Liver (tissue), 9 donors: ENCODE results near the gene ZNF705A. TPM values are rescaled to one million over a fixed set of nuclear protein-coding genes. Genes with fewer than 3 reads are reported as not detected.
"Not testable (repeated sequence)": the region's sequence is repeated elsewhere in the genome, so short reads cannot be mapped to it uniquely, and the experiment has no call there.

Experiments used
- DNase-seq: peaks from one replicate; pipeline ENCODE4 v3.0.0-alpha.2; 2017; ENCODE audit warnings: low spot score
- H3K27ac ChIP-seq, 2 donors: one replicate each; pipeline ENCODE4 v1.7.0; 2013; ENCODE audit warnings: inconsistent platforms in 2 of 2, low read length in 2 of 2, control low read depth in 1 of 2, low read depth in 1 of 2, mild to moderate bottlenecking in 1 of 2
- H3K27me3 ChIP-seq, 4 donors: one replicate each; pipeline versions ENCODE4 v1.6.1 to v1.7.0; 2013; ENCODE audit warnings: low read length in 3 of 4, inconsistent platforms in 1 of 4, mild to moderate bottlenecking in 1 of 4, moderate library complexity in 1 of 4; ENCODE audit not compliant: control insufficient read depth in 4 of 4, insufficient read depth in 4 of 4
- H3K36me3 ChIP-seq, 4 donors: one replicate each; pipeline versions ENCODE4 v1.6.1 to v1.7.0; 2013; ENCODE audit warnings: low read length in 3 of 4, mild to moderate bottlenecking in 3 of 4, low read depth in 1 of 4, moderate library complexity in 1 of 4; ENCODE audit not compliant: control insufficient read depth in 4 of 4, insufficient read depth in 3 of 4
- H3K4me1 ChIP-seq, 4 donors: one replicate each; pipeline versions ENCODE4 v1.6.1 to v1.7.0; 2013; ENCODE audit warnings: low read length in 3 of 4, mild to moderate bottlenecking in 3 of 4, moderate library complexity in 1 of 4; ENCODE audit not compliant: control insufficient read depth in 4 of 4, insufficient read depth in 4 of 4
- H3K4me3 ChIP-seq, 3 donors: one replicate each; pipeline versions ENCODE4 v1.6.1 to v1.7.0; 2013; ENCODE audit warnings: low read length in 3 of 3, control low read depth in 1 of 3, low read depth in 1 of 3, mild to moderate bottlenecking in 1 of 3
- H3K9ac ChIP-seq, 2 donors: one replicate each; pipeline ENCODE4 v1.7.0; 2013; ENCODE audit warnings: low read length in 2 of 2, mild to moderate bottlenecking in 2 of 2, moderate library complexity in 2 of 2, control low read depth in 1 of 2, low read depth in 1 of 2
- H3K9me3 ChIP-seq, 4 donors: one replicate each; pipeline versions ENCODE4 v1.6.1 to v1.7.0; 2013; ENCODE audit warnings: low read length in 3 of 4; ENCODE audit not compliant: control insufficient read depth in 4 of 4
- WGBS: extraction: QIAGEN DNeasy Blood & Tissue Kit; methylation state at CpG from one replicate; pipeline ENCODE4 v1.1.7; 2013; 5-methylcytosine and 5-hydroxymethylcytosine counted together
- polyA plus RNA-seq, 2 donors: library from polyadenylated mRNA; stranded (reverse) in 1 of 2; unstranded in 1 of 2; fragments of 200-250 nt in 1 of 2; fragments of >200 nt in 1 of 2; fragmentation: Nextera tagmentation in 1 of 2; extraction: Ambion mirVana in 1 of 2; gene quantifications; one replicate each; pipeline versions ENCODE4 v1.2.1 to v1.2.3, GENCODE V29; 2013 to 2015
- total RNA-seq, 2 donors: library from RNA; depleted of rRNA; stranded (reverse); fragments of >200 nt; gene quantifications; one replicate each; pipeline ENCODE4 v1.2.3, GENCODE V29; 2014
- donor health status: healthy.
- donor health status: healthy.
- donor health status: healthy.
- donor health status: healthy.
- donor health status: healthy.

Gene ZNF705A
- total and polyA plus RNA-seq, 4 donors = not detected

- not testable (repeated sequence) for H3K36me3 ChIP-seq, H3K4me1 ChIP-seq, H3K4me3 ChIP-seq, DNase-seq, H3K9ac ChIP-seq, H3K27ac ChIP-seq, H3K9me3 ChIP-seq, H3K27me3 ChIP-seq
- 71% methylated on average over 2 of the region's 2 CpGs for WGBS
These were observed 31.3 kb downstream of the ZNF705A start for GRCh38 chr12:8188088-8188487.

- not testable (repeated sequence) for H3K9ac ChIP-seq, H3K36me3 ChIP-seq, H3K27me3 ChIP-seq, DNase-seq, H3K4me3 ChIP-seq, H3K4me1 ChIP-seq, H3K9me3 ChIP-seq, H3K27ac ChIP-seq
- 93% methylated on average over 1 of the region's 1 CpG for WGBS
These were observed 41.0 kb downstream of the ZNF705A start for GRCh38 chr12:8197685-8198308.

- not testable (repeated sequence) for H3K9me3 ChIP-seq, H3K9ac ChIP-seq, DNase-seq, H3K4me3 ChIP-seq, H3K27ac ChIP-seq, H3K36me3 ChIP-seq, H3K4me1 ChIP-seq, H3K27me3 ChIP-seq
- WGBS = 70% methylated on average over 26 of the region's 26 CpGs
These were observed 62.0 kb downstream of the ZNF705A start for GRCh38 chr12:8218711-8219382.

- 82% methylated on average over 21 of the region's 21 CpGs for WGBS
- H3K27me3 ChIP-seq, H3K4me1 ChIP-seq, H3K36me3 ChIP-seq, H3K9ac ChIP-seq, H3K4me3 ChIP-seq, H3K9me3 ChIP-seq, H3K27ac ChIP-seq, DNase-seq: not testable (repeated sequence)
These were observed 64.6 kb downstream of the ZNF705A start for GRCh38 chr12:8221375-8221774.

GRCh38 chr12:8221844-8222243, 65.0 kb downstream of the ZNF705A start:
- H3K9ac ChIP-seq, H3K4me3 ChIP-seq, DNase-seq, H3K27me3 ChIP-seq, H3K27ac ChIP-seq, H3K4me1 ChIP-seq, H3K36me3 ChIP-seq, H3K9me3 ChIP-seq: not testable (repeated sequence)
- 89% methylated on average over 21 of the region's 21 CpGs for WGBS

- H3K9ac ChIP-seq, H3K36me3 ChIP-seq, H3K27me3 ChIP-seq, H3K4me3 ChIP-seq, H3K4me1 ChIP-seq, DNase-seq, H3K9me3 ChIP-seq, H3K27ac ChIP-seq: not testable (repeated sequence)
- 87% methylated on average over 16 of the region's 16 CpGs for WGBS
These were observed 65.5 kb downstream of the ZNF705A start for GRCh38 chr12:8222303-8222702.

GRCh38 chr12:8223646-8224045, 66.8 kb downstream of the ZNF705A start:
- 81% methylated on average over 13 of the region's 13 CpGs for WGBS
- not testable (repeated sequence) for H3K9me3 ChIP-seq, H3K9ac ChIP-seq, DNase-seq, H3K4me3 ChIP-seq, H3K4me1 ChIP-seq, H3K27me3 ChIP-seq, H3K36me3 ChIP-seq, H3K27ac ChIP-seq

- DNase-seq, H3K27ac ChIP-seq, H3K9ac ChIP-seq, H3K4me1 ChIP-seq, H3K27me3 ChIP-seq, H3K9me3 ChIP-seq, H3K36me3 ChIP-seq, H3K4me3 ChIP-seq: not testable (repeated sequence)
- 93% methylated on average over 11 of the region's 11 CpGs for WGBS
These were observed 68.0 kb downstream of the ZNF705A start for GRCh38 chr12:8224782-8225181.
